NCI-H2171 (cell line): ENCODE measurements around the gene DYDC1.
"Not testable (repeated sequence)": the region's sequence is repeated elsewhere in the genome, so short reads cannot be mapped to it uniquely, and the experiment has no call there.

ENCODE experiments used
- DNase-seq: peaks from one replicate; lab custom pipeline; 2025; lab: John Stamatoyannopoulos, UW

Gene DYDC1

GRCh38 chr10:80344276-80344675 lies 12.3 kb downstream of the DYDC1 start:
- DNase-seq: no peak

- no peak for DNase-seq
These were observed 22.6 kb downstream of the DYDC1 start for GRCh38 chr10:80333983-80334382.

- no peak for DNase-seq
These were observed 31.6 kb downstream of the DYDC1 start for GRCh38 chr10:80324891-80325364.

GRCh38 chr10:80324086-80324485 lies 32.5 kb downstream of the DYDC1 start:
- DNase-seq: peak; percentile 13

- no peak for DNase-seq
These were observed 33.2 kb downstream of the DYDC1 start for GRCh38 chr10:80323311-80323710.

GRCh38 chr10:80322711-80323110 lies 33.8 kb downstream of the DYDC1 start:
- no peak for DNase-seq

- DNase-seq: no peak
These were observed 34.4 kb downstream of the DYDC1 start for GRCh38 chr10:80322158-80322557.

- no peak for DNase-seq
These were observed 35.4 kb downstream of the DYDC1 start for GRCh38 chr10:80321183-80321582.

GRCh38 chr10:80320377-80320776 lies 36.2 kb downstream of the DYDC1 start:
- DNase-seq: no peak

GRCh38 chr10:80319725-80320290 lies 36.7 kb downstream of the DYDC1 start:
- no peak for DNase-seq

- DNase-seq: no peak
These were observed 37.2 kb downstream of the DYDC1 start for GRCh38 chr10:80319318-80319717.

- DNase-seq: no peak
These were observed 37.8 kb downstream of the DYDC1 start for GRCh38 chr10:80318742-80319141.

- no peak for DNase-seq
These were observed 41.2 kb downstream of the DYDC1 start for GRCh38 chr10:80315391-80315790.

GRCh38 chr10:80313523-80313922 lies 43.0 kb downstream of the DYDC1 start:
- DNase-seq: no peak

- DNase-seq: not testable (repeated sequence)
These were observed 50.6 kb downstream of the DYDC1 start for GRCh38 chr10:80305989-80306388.

GRCh38 chr10:80296942-80297341 lies 59.6 kb downstream of the DYDC1 start:
- DNase-seq: no peak

- no peak for DNase-seq
These were observed 63.8 kb downstream of the DYDC1 start for GRCh38 chr10:80292607-80293239.

- no peak for DNase-seq
These were observed 65.9 kb downstream of the DYDC1 start for GRCh38 chr10:80290474-80291220.

GRCh38 chr10:80289451-80290287 lies 66.9 kb downstream of the DYDC1 start, which contains the start of gene MAT1A:
MAT1A (minus strand) TSS chr10:80289658; CDS start chr10:80289423, 235 bp downstream.
- DNase-seq: no peak

GRCh38 chr10:80288849-80289248 lies 67.7 kb downstream of the DYDC1 start:
- no peak for DNase-seq
